Jurkat, Clone E6-1 (cell line): ENCODE results near the gene NUP42. TPM values are rescaled to one million over a fixed set of nuclear protein-coding genes. Genes with fewer than 3 reads are reported as not detected.
"Not testable (repeated sequence)": the region's sequence is repeated elsewhere in the genome, so short reads cannot be mapped to it uniquely, and the experiment has no call there.

ENCODE experiments used
- DNase-seq: peaks from one replicate; pipeline ENCODE4 v3.0.0-alpha.2; 2011; ENCODE audit warnings: low read depth, low spot score
- H3K4me3 ChIP-seq: 2 replicates; pipeline ENCODE4 v1.5.1; 2011; ENCODE audit warnings: mild to moderate bottlenecking, low read length, control low read depth, moderate library complexity
- polyA plus RNA-seq: library from polyadenylated mRNA; unstranded; fragments of >200 nt; gene quantifications from one replicate; pipeline ENCODE4 v1.2.1, GENCODE V29; 2012; ENCODE audit warnings: missing spikeins; ENCODE audit not compliant: insufficient read length, insufficient read depth

The NUP42 gene
- polyA plus RNA-seq: 54.3 TPM

- peak within 1 kb of the TSS; percentile 90 for H3K4me3 ChIP-seq
- peak; percentile 96 for DNase-seq
Observed at GRCh38 chr7:23181684-23182553, at the start of gene NUP42. Gene NUP42 (plus strand): TSS chr7:23182048. CDS start chr7:23182086, 38 bp downstream.

- no peak for DNase-seq
- no peak overlapping the region for H3K4me3 ChIP-seq
Observed at GRCh38 chr7:23133797-23134196, 48.1 kb upstream of the NUP42 start.

DNA sequence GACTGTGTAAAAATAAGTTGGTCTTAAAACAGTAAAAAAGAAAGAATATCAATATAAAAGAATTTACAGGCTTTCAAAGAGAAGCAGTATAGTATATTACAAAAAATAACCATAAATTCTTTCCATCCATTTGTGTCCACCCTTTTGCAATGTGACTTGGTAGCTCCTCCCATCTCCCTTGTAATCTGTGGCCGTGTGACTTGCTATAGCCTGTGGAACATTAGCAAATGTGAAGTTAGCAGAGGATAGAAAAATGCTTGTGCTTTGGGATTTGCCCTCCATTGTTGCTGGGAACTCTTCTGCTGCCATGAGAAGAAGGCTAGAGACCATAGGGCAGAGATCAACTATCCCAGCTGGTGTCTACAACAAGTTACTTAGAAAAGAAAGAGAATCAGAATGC lies 46.1 kb upstream of the NUP42 start:
- no peak overlapping the region for H3K4me3 ChIP-seq
- no peak for DNase-seq

- DNase-seq: no peak
- H3K4me3 ChIP-seq: no peak overlapping the region
Observed at GRCh38 chr7:23136216-23136615, 45.6 kb upstream of the NUP42 start.

- DNase-seq: no peak
- H3K4me3 ChIP-seq: no peak overlapping the region
Observed at GRCh38 chr7:23157679-23158078, 24.2 kb upstream of the NUP42 start.

- DNase-seq: no peak
Observed at GRCh38 chr7:23158546-23158945, 23.3 kb upstream of the NUP42 start.

GRCh38 chr7:23161482-23161881 lies 20.4 kb upstream of the NUP42 start:
- no peak overlapping the region for H3K4me3 ChIP-seq
- no peak for DNase-seq

More at GRCh38 chr7:23158546-23158945, 23.3 kb upstream of the NUP42 start:
- no peak overlapping the region for H3K4me3 ChIP-seq

DNA sequence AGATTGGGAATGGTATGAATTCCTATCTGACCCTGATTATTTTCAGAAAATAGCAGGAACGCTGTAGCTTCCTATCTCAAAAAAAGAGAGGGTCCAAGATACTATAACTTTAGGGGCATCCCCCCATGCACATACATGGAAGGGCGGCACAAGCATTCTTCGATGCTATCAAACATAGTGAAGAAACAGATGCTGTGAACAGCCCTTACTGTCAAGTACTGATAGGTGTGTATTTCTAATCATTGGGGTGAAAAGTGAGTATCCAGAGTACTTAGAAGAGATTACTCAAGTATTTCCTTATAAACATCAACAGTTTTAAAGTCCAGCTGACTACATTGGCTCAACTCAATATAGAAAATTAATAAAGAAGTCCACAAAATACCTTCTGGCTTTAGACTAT lies 17.0 kb upstream of the NUP42 start:
- no peak overlapping the region for H3K4me3 ChIP-seq
- no peak for DNase-seq

DNA sequence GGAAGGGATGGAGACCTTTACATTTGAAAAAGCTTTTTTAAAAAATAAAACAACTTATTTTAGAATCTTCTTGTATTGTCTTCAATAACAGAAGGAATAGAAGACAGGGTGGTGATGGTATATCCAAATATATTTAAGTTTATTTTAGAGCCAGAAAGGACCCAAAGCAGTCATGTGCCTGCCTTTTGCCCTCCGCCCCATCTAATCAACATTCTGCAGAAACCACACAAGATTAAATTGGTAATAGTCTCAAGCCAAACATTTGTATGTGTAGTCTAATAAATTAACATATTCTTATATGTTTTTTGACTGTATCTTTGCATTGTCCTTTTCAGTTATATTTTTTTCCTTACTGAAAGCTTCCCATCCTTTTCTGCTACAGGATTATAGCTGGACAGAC lies 16.5 kb upstream of the NUP42 start:
- no peak overlapping the region for H3K4me3 ChIP-seq
- DNase-seq: no peak

GRCh38 chr7:23167691-23168090 lies 14.2 kb upstream of the NUP42 start:
- DNase-seq: no peak

GRCh38 chr7:23168111-23168885 lies 13.6 kb upstream of the NUP42 start:
- no peak for DNase-seq
- no peak overlapping the region for H3K4me3 ChIP-seq

More at GRCh38 chr7:23167691-23168090, 14.2 kb upstream of the NUP42 start:
- H3K4me3 ChIP-seq: no peak overlapping the region

GRCh38 chr7:23175938-23176337 lies 5.9 kb upstream of the NUP42 start:
- H3K4me3 ChIP-seq: no peak overlapping the region
- DNase-seq: no peak

- peak overlapping the region; percentile 90 for H3K4me3 ChIP-seq
- DNase-seq: no peak
Observed at GRCh38 chr7:23183279-23184012, 1.6 kb downstream of the NUP42 start.

GRCh38 chr7:23184291-23184690 lies 2.4 kb downstream of the NUP42 start:
- no peak overlapping the region for H3K4me3 ChIP-seq
- DNase-seq: no peak

DNA sequence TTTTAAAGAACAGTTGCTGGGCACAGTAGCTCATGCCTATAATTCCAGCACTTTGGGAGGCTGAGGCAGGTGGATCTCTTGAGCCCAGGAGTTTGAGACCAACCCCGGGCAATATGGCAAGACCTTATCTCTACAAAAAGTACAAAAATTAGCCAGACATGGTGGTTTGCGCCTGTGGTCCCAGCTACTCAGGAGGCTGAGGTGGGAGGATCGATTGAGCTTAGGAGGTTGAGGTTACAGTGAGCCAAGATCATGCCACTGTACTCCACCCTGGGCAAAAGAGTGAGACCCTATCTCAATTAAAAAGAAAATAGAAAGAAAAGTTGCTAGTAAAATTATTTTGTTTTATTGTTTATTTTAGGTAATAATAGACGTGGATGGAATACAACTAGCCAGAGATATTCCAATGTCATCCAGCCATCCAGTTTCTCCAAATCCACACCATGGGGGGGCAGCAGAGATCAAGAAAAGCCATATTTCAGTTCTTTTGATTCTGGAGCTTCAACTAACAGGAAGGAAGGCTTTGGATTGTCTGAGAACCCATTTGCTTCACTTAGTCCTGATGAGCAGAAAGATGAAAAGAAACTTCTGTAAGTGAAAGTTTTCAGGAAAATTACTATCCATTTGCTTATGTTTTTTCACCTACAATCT lies 3.0 kb downstream of the NUP42 start:
- peak; percentile 26 for DNase-seq

GRCh38 chr7:23185980-23186379 lies 4.1 kb downstream of the NUP42 start:
- no peak overlapping the region for H3K4me3 ChIP-seq
- no peak for DNase-seq

More for the DNA sequence above, 3.0 kb downstream of the NUP42 start:
- H3K4me3 ChIP-seq: no peak overlapping the region

DNA sequence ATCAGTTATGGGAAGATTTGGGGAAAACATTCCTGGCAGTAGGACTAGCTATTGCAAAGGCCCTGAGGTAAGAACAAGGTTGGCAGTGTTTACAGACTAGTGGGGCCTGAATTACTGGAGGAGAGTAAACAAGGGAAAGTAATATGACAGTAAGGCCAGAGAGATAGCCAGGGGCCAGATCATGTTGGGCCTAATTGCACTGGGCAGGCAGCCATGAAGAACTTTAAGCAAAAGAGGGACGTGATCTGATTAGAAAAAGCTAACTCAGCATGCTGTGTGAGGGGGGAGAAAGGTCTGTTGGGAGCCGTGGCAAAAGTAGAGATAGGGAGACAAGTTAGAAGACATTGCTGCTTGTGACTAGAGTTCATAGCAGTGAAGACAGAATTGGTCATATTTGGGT lies 9.2 kb downstream of the NUP42 start:
- no peak for DNase-seq
- H3K4me3 ChIP-seq: no peak overlapping the region

DNA sequence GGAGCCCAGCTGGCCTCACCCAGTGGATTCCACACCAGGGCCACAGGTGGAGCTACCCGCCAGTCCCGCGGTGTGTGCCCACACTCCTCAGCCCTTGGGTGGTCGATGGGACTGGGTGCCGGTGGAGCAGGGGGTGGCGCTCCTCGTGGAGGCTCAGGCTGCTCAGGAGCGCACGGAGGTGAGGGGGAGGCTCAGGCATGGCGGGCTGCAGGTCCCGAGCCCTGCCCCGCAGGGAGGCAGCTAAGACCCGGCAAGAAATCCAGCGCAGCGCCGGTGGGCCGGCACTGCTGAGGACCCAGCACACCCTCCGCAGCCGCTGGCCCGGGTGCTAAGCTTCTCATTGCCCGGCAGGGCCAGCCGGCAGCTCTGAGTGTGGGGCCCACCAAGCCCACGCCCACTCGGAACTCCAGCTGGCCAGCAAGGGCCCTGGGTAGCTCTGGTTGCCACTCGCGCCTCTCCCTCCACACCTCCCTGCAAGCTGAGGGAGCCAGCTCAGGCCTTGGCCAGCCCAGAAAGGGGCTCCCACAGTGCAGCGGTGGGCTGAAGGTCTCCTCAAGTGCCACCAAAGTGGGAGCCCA lies 11.9 kb downstream of the NUP42 start:
- DNase-seq, H3K4me3 ChIP-seq: not testable (repeated sequence)

DNA sequence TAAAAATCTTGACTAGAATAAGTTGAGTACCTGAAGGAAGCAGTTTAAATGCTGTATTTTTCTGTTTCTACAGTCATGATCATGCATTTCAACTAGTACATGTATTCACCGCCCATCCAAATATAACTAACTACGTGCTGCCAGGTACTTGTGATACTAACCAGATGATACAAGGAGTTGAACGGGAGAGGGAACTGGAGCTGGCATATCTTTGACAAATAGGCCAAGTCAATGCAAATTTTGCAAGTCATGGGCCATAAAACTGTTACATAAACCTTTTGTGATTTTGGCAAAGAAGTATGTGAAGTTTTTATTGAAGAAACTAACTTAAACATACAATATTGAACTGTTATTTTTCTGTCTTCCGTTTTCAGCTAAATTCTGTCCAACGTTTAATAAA lies 14.5 kb downstream of the NUP42 start:
- no peak for DNase-seq

More for the DNA sequence above, 14.5 kb downstream of the NUP42 start:
- H3K4me3 ChIP-seq: no peak overlapping the region
